Stomach (tissue), 9 donors: ENCODE results near the gene EPB41. TPM values are rescaled to one million over a fixed set of nuclear protein-coding genes. Genes with fewer than 3 reads are reported as not detected.
A peak's percentile ranks its signal among the peaks of the same experiment; 100 is the strongest.

ENCODE experiments used
- DNase-seq, 2 donors: peaks; one replicate each; pipeline versions ENCODE4 v3.0.0 to v3.0.0-alpha.2; 2013 to 2019
- H3K27ac ChIP-seq, 5 donors: fragments of 200-600 bp in 4 of 5; sonication (generic) in 4 of 5; one replicate each; pipeline ENCODE4 v1.5.1; 2013 to 2019; ENCODE audit warnings: mild to moderate bottlenecking in 1 of 5, moderate library complexity in 1 of 5
- H3K27me3 ChIP-seq, 3 donors: fragments of 200-600 bp; sonication (generic); one replicate each; pipeline ENCODE4 v1.5.1; 2017 to 2019; ENCODE audit warnings: mixed run types in 1 of 3
- H3K36me3 ChIP-seq, 4 donors: fragments of 200-600 bp; sonication (generic); 1 replicate in 3 of 4; 2 replicates in 1 of 4; pipeline ENCODE4 v1.5.1; 2016 to 2019
- H3K4me1 ChIP-seq, 4 donors: fragments of 200-600 bp; sonication (generic); one replicate each; pipeline ENCODE4 v1.5.1; 2016 to 2019
- H3K4me3 ChIP-seq, 4 donors: fragments of 200-600 bp; sonication (generic) in 3 of 4; one replicate each; pipeline ENCODE4 v1.5.1; 2016 to 2019; ENCODE audit warnings: mild to moderate bottlenecking in 1 of 4
- H3K9me3 ChIP-seq, 4 donors: fragments of 200-600 bp; sonication (generic); one replicate each; pipeline ENCODE4 v1.5.1; 2016 to 2019
- EP300 ChIP-seq: sonication (generic); formaldehyde crosslinking; IDR thresholded peaks from one replicate; pipeline ENCODE4 v1.6.1; 2017; ENCODE audit warnings: antibody characterized with exemption
- POLR2A ChIP-seq, 4 donors: fragments of 450-650 bp; IDR thresholded peaks; one replicate each; pipeline ENCODE4 v1.6.1; 2016; ENCODE audit warnings: antibody characterized with exemption in 4 of 4, control low read depth in 2 of 4, mild to moderate bottlenecking in 1 of 4, moderate library complexity in 1 of 4
- POLR2AphosphoS5 ChIP-seq, 3 donors: sonication (generic); formaldehyde crosslinking; IDR thresholded peaks; one replicate each; pipeline ENCODE4 v1.6.1; 2016; ENCODE audit warnings: antibody characterized with exemption in 3 of 3
- WGBS, 5 donors: extraction: QIAGEN DNeasy Blood & Tissue Kit in 3 of 5; methylation state at CpG; one replicate each; pipeline versions ENCODE4 v1.1.5 to v1.1.7; 2013 to 2018; 5-methylcytosine and 5-hydroxymethylcytosine counted together
- intact Hi-C: fragments of 100-400 bp; cut with DNase I; formaldehyde crosslinking; loops from one replicate; pipeline ENCODE4 v1.15.1; 2023; ENCODE audit warnings: low total_unique reads
- polyA plus RNA-seq, 3 donors: library from polyadenylated mRNA; stranded (reverse); fragments of 200-250 nt; gene quantifications; one replicate each; pipeline ENCODE4 v1.2.3, GENCODE V29; 2013
- total RNA-seq, 5 donors: library from RNA; depleted of rRNA; stranded (reverse); fragments of >200 nt; gene quantifications; one replicate each; pipeline versions ENCODE4 v1.1.0 to v1.2.3, GENCODE V29; 2014 to 2016
- TF ChIP-seq, protein P1 (sequence below), 7 experiments: fragments of 450-650 bp in 4 of 7; fragments of 200-600 bp in 3 of 7; sonication (generic) in 3 of 7; IDR thresholded peaks; one replicate each; pipeline ENCODE4 v1.5.1; 2016 to 2019; ENCODE audit warnings: antibody characterized with exemption in 7 of 7, control low read depth in 2 of 7, mild to moderate bottlenecking in 1 of 7
- donor health status: healthy with polysubstance abuse.
- donor health status: Bipolar disorder and iron deficiency.
- donor health status: healthy.

Gene EPB41
- total and polyA plus RNA-seq, 8 donors, result 6.4 to 112 (median 48.1) TPM

GRCh38 chr1:29114654-29115053, 200.3 kb downstream of the EPB41 start:
- Histone ChIP-seq H3K27me3 (no peaks in the 10 kb centered on the region), H3K4me3 (no peak overlapping the region), H3K9me3 (no peaks in the 10 kb centered on the region), H3K4me1 (peaks cover 0 to 7% (median 0%) of the 10 kb centered on the region in 4 donors), H3K36me3 (peaks cover under 1 to 85% (median 72%) of the 10 kb centered on the region in 4 donors), H3K27ac (no peak overlapping the region)
- WGBS, 5 donors, result 79 to 100% (median 87%) methylated on average over 1 of the region's 1 CpG
- intact Hi-C loops, result no loop called here
- TF ChIP-seq POLR2A (IDR thresholded peaks at IDR 0.05) (no peak), POLR2AphosphoS5 (IDR thresholded peaks at IDR 0.05) (no peak), EP300 (no peak)
- TF ChIP-seq, protein P1, sequence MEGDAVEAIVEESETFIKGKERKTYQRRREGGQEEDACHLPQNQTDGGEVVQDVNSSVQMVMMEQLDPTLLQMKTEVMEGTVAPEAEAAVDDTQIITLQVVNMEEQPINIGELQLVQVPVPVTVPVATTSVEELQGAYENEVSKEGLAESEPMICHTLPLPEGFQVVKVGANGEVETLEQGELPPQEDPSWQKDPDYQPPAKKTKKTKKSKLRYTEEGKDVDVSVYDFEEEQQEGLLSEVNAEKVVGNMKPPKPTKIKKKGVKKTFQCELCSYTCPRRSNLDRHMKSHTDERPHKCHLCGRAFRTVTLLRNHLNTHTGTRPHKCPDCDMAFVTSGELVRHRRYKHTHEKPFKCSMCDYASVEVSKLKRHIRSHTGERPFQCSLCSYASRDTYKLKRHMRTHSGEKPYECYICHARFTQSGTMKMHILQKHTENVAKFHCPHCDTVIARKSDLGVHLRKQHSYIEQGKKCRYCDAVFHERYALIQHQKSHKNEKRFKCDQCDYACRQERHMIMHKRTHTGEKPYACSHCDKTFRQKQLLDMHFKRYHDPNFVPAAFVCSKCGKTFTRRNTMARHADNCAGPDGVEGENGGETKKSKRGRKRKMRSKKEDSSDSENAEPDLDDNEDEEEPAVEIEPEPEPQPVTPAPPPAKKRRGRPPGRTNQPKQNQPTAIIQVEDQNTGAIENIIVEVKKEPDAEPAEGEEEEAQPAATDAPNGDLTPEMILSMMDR (IDR thresholded peaks at IDR 0.05), result no peak
- DNase-seq, result no peak

DNA sequence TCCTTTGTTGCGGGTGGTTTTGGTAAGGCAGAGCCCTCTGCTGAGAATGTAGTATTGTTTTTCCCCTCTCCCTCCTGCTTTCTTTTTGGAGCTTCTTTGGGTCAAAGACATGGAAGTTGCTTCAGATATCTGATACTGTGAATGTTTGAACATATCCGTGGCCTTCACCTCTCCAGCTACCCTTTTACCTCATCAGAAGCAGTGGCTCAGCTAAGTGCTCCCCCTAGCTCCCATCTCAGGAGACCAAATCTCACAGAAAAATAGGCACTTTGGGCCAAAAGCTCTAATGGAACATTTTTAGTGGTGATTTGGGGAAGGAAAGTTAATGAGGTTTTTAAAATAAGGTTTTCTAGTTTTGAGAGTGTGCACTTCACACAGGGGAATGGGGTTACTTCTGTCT, 203.0 kb downstream of the EPB41 start:
- H3K9me3 ChIP-seq, result no peaks in the 10 kb centered on the region
- no peak overlapping the region for H3K27ac ChIP-seq
- 78 to 89% (median 78%) methylated on average over 2 of the region's 2 CpGs for WGBS, 5 donors
- intact Hi-C loops, result no loop called here
- peaks cover 0 to 63% (median 52%) of the 10 kb centered on the region in 4 donors for H3K36me3 ChIP-seq
- peaks cover 12 to 34% (median 18%) of the 10 kb centered on the region in 4 donors for H3K4me1 ChIP-seq
- TF ChIP-seq EP300, result no peak
- TF ChIP-seq, protein P1 (IDR thresholded peaks at IDR 0.05), result no peak
- no peak for TF ChIP-seq POLR2AphosphoS5 (IDR thresholded peaks at IDR 0.05)
- no peak for TF ChIP-seq POLR2A (IDR thresholded peaks at IDR 0.05)
- H3K4me3 ChIP-seq, result no peak overlapping the region
- peaks cover 0 to 19% (median 19%) of the 10 kb centered on the region in 3 donors for H3K27me3 ChIP-seq
- DNase-seq, result no peak

DNA sequence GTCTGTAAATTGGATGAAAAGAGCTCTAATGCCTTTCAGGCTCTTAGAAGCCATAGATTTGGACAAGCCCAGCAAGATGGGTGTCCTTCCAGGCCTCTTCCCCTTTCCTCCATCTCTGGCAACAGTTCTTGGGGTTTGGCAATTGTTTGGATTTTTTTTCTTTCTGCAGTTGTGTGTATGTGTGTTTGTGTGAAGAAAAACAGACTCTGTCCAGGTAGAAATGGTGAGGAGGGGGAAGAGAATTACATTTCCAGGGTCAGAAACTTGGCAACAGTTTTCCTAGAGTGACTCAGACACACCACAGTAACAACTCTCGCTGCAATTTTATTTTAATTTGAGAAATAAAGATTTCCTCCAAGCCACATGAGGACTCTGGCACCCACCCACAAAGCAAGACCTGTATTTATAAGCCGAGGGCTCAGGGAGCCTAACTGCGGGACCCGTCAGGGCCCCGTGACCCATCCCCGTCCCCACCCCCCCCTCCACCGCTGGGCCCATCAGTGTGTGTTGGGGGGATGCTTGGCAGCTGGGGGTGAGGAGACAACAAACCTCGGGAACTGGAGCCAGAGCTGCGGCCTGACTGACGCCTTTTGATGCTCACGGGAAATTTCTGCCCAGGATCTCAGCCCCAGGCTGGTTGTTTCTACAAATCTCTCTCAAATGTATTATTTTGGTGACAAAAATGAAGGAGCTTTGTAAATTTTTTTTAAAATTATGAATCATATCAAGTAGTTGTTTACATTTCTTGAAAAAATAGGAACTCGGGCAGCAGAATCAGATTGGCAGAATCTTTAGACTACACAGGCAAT, 205.0 kb downstream of the EPB41 start:
- intact Hi-C loops, result no loop called here
- peaks cover 0 to 39% (median 38%) of the 10 kb centered on the region in 3 donors for H3K27me3 ChIP-seq
- H3K27ac ChIP-seq, result peak overlapping the region in 3 of 5 donors; percentile 29 to 93 (median 36)
- peaks cover 0 to 44% (median 36%) of the 10 kb centered on the region in 4 donors for H3K36me3 ChIP-seq
- H3K4me1 ChIP-seq, result peaks cover 32 to 53% (median 37%) of the 10 kb centered on the region in 4 donors
- WGBS, 5 donors, result 70 to 76% (median 73%) methylated on average over 12 of the region's 12 CpGs
- H3K4me3 ChIP-seq, result no peak overlapping the region
- no peaks in the 10 kb centered on the region for H3K9me3 ChIP-seq
- TF ChIP-seq POLR2A (IDR thresholded peaks at IDR 0.05) (no peak), EP300 (no peak), POLR2AphosphoS5 (IDR thresholded peaks at IDR 0.05) (no peak)
- TF ChIP-seq, protein P1 (IDR thresholded peaks at IDR 0.05), result no peak
- DNase-seq, result no peak

GRCh38 chr1:29120367-29120766, 206.0 kb downstream of the EPB41 start:
- no peaks in the 10 kb centered on the region for H3K9me3 ChIP-seq
- intact Hi-C loops, result loop anchor here (10.0 kb wide), 1 partner anchor 64 kb away; the partner anchor contains the start of gene SRSF4
- 80 to 93% (median 89%) methylated on average over 6 of the region's 6 CpGs for WGBS, 5 donors
- no peak for TF ChIP-seq EP300
- no peak for TF ChIP-seq POLR2A (IDR thresholded peaks at IDR 0.05)
- TF ChIP-seq, protein P1 (IDR thresholded peaks at IDR 0.05), result no peak
- TF ChIP-seq POLR2AphosphoS5 (IDR thresholded peaks at IDR 0.05), result no peak
- DNase-seq, result no peak
- peak overlapping the region in 3 of 5 donors; percentile 88 to 93 (median 91) for H3K27ac ChIP-seq
- H3K4me1 ChIP-seq, result peaks cover 36 to 64% (median 47%) of the 10 kb centered on the region in 4 donors
- no peak overlapping the region for H3K4me3 ChIP-seq
- H3K36me3 ChIP-seq, result peaks cover 0 to 35% (median 31%) of the 10 kb centered on the region in 4 donors
- peaks cover 0 to 49% (median 48%) of the 10 kb centered on the region in 3 donors for H3K27me3 ChIP-seq
